ENCODE measurements around the gene CDAN1. TPM values are rescaled to one million over a fixed set of nuclear protein-coding genes. Genes with fewer than 3 reads are reported as not detected.

The CDAN1 gene
- total RNA-seq, 2 experiments from 2014 or later = 18.3 to 19.0 TPM

GRCh38 chr15:42707068-42707467, 29.9 kb downstream of the CDAN1 start:
- Mint-ChIP-seq H3K9me3 (no peaks in the 10 kb centered on the region), H3K27me3 (no peaks in the 10 kb centered on the region), H3K36me3 (ENCODE audit: low read depth) (peaks cover 2% of the 10 kb centered on the region), H3K4me1 (ENCODE audit: low read depth) (peaks cover 5% of the 10 kb centered on the region), H3K4me3 (no peak overlapping the region), H3K27ac (no peak overlapping the region)
- ChIA-PET POLR2A (no interaction called here), CTCF (interaction anchor here (0.9 to 4.8 kb wide), 2 partner anchors 220 to 578 kb away, joined by 3 to 32 read pairs; no protein-coding TSS in a partner anchor)
- no peak for DNase-seq
- intact Hi-C loops (cut with micrococcal nuclease) = no loop called here
- no peak for TF ChIP-seq CTCF (IDR thresholded peaks at IDR 0.05)
- no peak for ATAC-seq

- no peak for ATAC-seq
- no peak for TF ChIP-seq CTCF (IDR thresholded peaks at IDR 0.05)
- Mint-ChIP-seq H3K27me3 (no peaks in the 10 kb centered on the region), H3K4me3 (no peak overlapping the region), H3K9me3 (no peaks in the 10 kb centered on the region), H3K27ac (no peak overlapping the region), H3K36me3 (ENCODE audit: low read depth) (peaks cover 2% of the 10 kb centered on the region), H3K4me1 (ENCODE audit: low read depth) (peaks cover 5% of the 10 kb centered on the region)
- no peak for DNase-seq
- intact Hi-C loops (cut with micrococcal nuclease) = no loop called here
- ChIA-PET CTCF (interaction anchor here (0.7 to 4.8 kb wide), 6 partner anchors 10 to 499 kb away, joined by 3 to 32 read pairs (median 3); no protein-coding TSS in a partner anchor), POLR2A (interaction anchor here (0.5 kb wide), 1 partner anchor 20 kb away, joined by 3 read pairs; no protein-coding TSS in a partner anchor)
Observed at GRCh38 chr15:42705336-42705735, 31.6 kb downstream of the CDAN1 start.

GRCh38 chr15:42704492-42704926, 32.4 kb downstream of the CDAN1 start:
- Mint-ChIP-seq H3K4me1 (ENCODE audit: low read depth) (peaks cover 5% of the 10 kb centered on the region), H3K36me3 (ENCODE audit: low read depth) (peaks cover 5% of the 10 kb centered on the region), H3K27me3 (no peaks in the 10 kb centered on the region), H3K27ac (no peak overlapping the region), H3K9me3 (no peaks in the 10 kb centered on the region), H3K4me3 (no peak overlapping the region)
- TF ChIP-seq CTCF (IDR thresholded peaks at IDR 0.05) = peak; percentile 79
- DNase-seq (peak; percentile 76), ATAC-seq (peak; percentile 94)
- ChIA-PET POLR2A (interaction anchor here (0.5 kb wide), 1 partner anchor 20 kb away, joined by 3 read pairs; no protein-coding TSS in a partner anchor), CTCF (interaction anchor here (1.0 to 4.8 kb wide), 3 partner anchors 10 to 222 kb away, joined by 3 to 32 read pairs (median 5); no protein-coding TSS in a partner anchor)
- intact Hi-C loops (cut with micrococcal nuclease) = loop anchor here (5.0 kb wide), 1 partner anchor 223 kb away; no protein-coding TSS in a partner anchor

- TF ChIP-seq CTCF (IDR thresholded peaks at IDR 0.05) = no peak
- DNase-seq (no peak), ATAC-seq (no peak)
- no peak overlapping the region for H3K4me3 Mint-ChIP-seq
- H3K36me3 Mint-ChIP-seq (ENCODE audit: low read depth) = peaks cover 7% of the 10 kb centered on the region
- CTCF ChIA-PET = no interaction called here
- no peak overlapping the region for H3K27ac Mint-ChIP-seq
- POLR2A ChIA-PET = interaction anchor here (0.7 kb wide), 1 partner anchor 38 kb away, joined by 3 read pairs; no protein-coding TSS in a partner anchor
- intact Hi-C loops (cut with micrococcal nuclease) = no loop called here
- no peaks in the 10 kb centered on the region for H3K27me3 Mint-ChIP-seq
- peaks cover 1% of the 10 kb centered on the region for H3K4me1 Mint-ChIP-seq (ENCODE audit: low read depth)
- no peaks in the 10 kb centered on the region for H3K9me3 Mint-ChIP-seq
Observed at GRCh38 chr15:42696626-42697025, 40.3 kb downstream of the CDAN1 start.

GRCh38 chr15:42695527-42696071, 41.3 kb downstream of the CDAN1 start:
- Mint-ChIP-seq H3K27me3 (no peaks in the 10 kb centered on the region), H3K4me3 (no peak overlapping the region), H3K36me3 (ENCODE audit: low read depth) (peaks cover 7% of the 10 kb centered on the region), H3K4me1 (ENCODE audit: low read depth) (peaks cover 10% of the 10 kb centered on the region), H3K27ac (no peak overlapping the region), H3K9me3 (no peaks in the 10 kb centered on the region)
- intact Hi-C loops (cut with micrococcal nuclease) = no loop called here
- DNase-seq (no peak), ATAC-seq (no peak)
- ChIA-PET CTCF (interaction anchor here (0.9 kb wide), 1 partner anchor 9 kb away, joined by 3 read pairs; no protein-coding TSS in a partner anchor), POLR2A (no interaction called here)
- no peak for TF ChIP-seq CTCF (IDR thresholded peaks at IDR 0.05)
